Neural cell (in vitro differentiated cells): ENCODE measurements around the gene CHD1.

Experiments used
- EP300 ChIP-seq: fragments of 450-650 bp; conservative IDR thresholded peaks from 2 replicates; pipeline ENCODE4 v1.6.1; 2014; ENCODE audit warnings: antibody characterized with exemption, mild to moderate bottlenecking, moderate library complexity; ENCODE audit not compliant: poor library complexity, severe bottlenecking
- MXI1 ChIP-seq: fragments of 450-650 bp; conservative IDR thresholded peaks from 2 replicates; pipeline ENCODE4 v1.6.1; 2014; ENCODE audit warnings: antibody characterized with exemption, mild to moderate bottlenecking; ENCODE audit not compliant: poor library complexity, severe bottlenecking
- POLR2AphosphoS5 ChIP-seq: IDR thresholded peaks from 2 replicates; pipeline ENCODE4 v1.6.1; 2012
- TF ChIP-seq, protein P1 (sequence below): fragments of 450-650 bp; IDR thresholded peaks from 2 replicates; pipeline ENCODE4 v1.5.1; 2014; ENCODE audit warnings: antibody characterized with exemption, mild to moderate bottlenecking, moderate library complexity; ENCODE audit not compliant: poor library complexity, severe bottlenecking
- TF ChIP-seq, protein P2 (sequence below): IDR thresholded peaks from 2 replicates; pipeline ENCODE4 v1.6.1; 2012; ENCODE audit warnings: borderline replicate concordance

DNA sequence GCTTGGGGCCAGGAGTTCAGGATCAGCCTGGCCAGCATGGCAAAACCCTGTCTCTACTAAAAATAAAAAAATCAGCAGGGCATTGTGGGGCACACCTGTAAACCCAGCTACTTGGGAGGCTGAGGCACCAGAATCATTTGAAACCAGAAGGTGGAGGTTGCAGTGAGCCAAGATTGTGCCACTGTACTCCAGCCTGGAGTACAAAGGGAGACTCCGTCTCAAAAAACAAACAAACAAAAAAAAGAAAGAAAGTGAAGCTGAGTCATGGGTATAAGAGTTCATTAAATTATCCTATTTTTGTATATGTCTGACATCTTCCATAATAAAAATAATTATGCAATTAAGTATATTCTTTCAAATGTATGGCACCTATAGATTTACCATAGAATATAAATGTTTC is 37.2 kb downstream of the CHD1 start:
- TF ChIP-seq, protein P1, sequence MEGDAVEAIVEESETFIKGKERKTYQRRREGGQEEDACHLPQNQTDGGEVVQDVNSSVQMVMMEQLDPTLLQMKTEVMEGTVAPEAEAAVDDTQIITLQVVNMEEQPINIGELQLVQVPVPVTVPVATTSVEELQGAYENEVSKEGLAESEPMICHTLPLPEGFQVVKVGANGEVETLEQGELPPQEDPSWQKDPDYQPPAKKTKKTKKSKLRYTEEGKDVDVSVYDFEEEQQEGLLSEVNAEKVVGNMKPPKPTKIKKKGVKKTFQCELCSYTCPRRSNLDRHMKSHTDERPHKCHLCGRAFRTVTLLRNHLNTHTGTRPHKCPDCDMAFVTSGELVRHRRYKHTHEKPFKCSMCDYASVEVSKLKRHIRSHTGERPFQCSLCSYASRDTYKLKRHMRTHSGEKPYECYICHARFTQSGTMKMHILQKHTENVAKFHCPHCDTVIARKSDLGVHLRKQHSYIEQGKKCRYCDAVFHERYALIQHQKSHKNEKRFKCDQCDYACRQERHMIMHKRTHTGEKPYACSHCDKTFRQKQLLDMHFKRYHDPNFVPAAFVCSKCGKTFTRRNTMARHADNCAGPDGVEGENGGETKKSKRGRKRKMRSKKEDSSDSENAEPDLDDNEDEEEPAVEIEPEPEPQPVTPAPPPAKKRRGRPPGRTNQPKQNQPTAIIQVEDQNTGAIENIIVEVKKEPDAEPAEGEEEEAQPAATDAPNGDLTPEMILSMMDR = no peak
- no peak for TF ChIP-seq POLR2AphosphoS5
- no peak for TF ChIP-seq MXI1
- no peak for TF ChIP-seq EP300
- TF ChIP-seq, protein P2, sequence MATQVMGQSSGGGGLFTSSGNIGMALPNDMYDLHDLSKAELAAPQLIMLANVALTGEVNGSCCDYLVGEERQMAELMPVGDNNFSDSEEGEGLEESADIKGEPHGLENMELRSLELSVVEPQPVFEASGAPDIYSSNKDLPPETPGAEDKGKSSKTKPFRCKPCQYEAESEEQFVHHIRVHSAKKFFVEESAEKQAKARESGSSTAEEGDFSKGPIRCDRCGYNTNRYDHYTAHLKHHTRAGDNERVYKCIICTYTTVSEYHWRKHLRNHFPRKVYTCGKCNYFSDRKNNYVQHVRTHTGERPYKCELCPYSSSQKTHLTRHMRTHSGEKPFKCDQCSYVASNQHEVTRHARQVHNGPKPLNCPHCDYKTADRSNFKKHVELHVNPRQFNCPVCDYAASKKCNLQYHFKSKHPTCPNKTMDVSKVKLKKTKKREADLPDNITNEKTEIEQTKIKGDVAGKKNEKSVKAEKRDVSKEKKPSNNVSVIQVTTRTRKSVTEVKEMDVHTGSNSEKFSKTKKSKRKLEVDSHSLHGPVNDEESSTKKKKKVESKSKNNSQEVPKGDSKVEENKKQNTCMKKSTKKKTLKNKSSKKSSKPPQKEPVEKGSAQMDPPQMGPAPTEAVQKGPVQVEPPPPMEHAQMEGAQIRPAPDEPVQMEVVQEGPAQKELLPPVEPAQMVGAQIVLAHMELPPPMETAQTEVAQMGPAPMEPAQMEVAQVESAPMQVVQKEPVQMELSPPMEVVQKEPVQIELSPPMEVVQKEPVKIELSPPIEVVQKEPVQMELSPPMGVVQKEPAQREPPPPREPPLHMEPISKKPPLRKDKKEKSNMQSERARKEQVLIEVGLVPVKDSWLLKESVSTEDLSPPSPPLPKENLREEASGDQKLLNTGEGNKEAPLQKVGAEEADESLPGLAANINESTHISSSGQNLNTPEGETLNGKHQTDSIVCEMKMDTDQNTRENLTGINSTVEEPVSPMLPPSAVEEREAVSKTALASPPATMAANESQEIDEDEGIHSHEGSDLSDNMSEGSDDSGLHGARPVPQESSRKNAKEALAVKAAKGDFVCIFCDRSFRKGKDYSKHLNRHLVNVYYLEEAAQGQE = no peak
